ENCODE data around the gene LBP. TPM values are rescaled to one million over a fixed set of nuclear protein-coding genes. Genes with fewer than 3 reads are reported as not detected.
A peak's percentile ranks its signal among the peaks of the same experiment; 100 is the strongest.
"Not testable (repeated sequence)": the region's sequence is repeated elsewhere in the genome, so short reads cannot be mapped to it uniquely, and the experiment has no call there.

The LBP gene
- total RNA-seq, 4 donors from 2014 or later = 0.38 to 6.2 TPM; not detected in 2

DNA sequence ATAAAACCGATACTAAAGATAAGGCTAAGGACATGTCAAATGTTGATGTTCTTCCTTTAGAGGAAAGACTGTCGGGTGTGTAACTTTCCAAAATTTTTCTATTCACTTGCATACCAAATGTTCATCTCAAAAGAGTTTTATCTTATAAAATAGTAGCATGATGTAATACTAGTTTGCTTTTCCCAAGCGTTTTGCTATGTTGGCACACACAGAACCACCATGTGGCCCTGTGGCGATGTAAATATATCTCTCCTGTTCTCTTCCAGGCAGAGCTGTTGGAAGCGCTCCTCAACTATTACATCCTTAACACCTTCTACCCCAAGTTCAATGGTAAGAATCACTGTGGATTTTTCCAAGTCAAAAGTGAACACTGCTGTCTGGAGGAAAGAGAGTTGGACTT is 26.5 kb downstream of the LBP start:
- Histone ChIP-seq H3K36me3 (no peaks in the 10 kb centered on the region), H3K9me3 (no peaks in the 10 kb centered on the region), H3K27me3 (peaks cover 8% of the 10 kb centered on the region), H3K27ac (no peak overlapping the region), H3K4me1 (no peaks in the 10 kb centered on the region), H3K4me3 (no peak overlapping the region)
- WGBS = 59% methylated on average over 5 of the region's 5 CpGs
- TF ChIP-seq EP300 (IDR thresholded peaks at IDR 0.05) = no peak
- TF ChIP-seq POLR2AphosphoS5 (IDR thresholded peaks at IDR 0.05) = no peak
- no peak for DNase-seq (ENCODE audit: low spot score in 2 of 2)

DNA sequence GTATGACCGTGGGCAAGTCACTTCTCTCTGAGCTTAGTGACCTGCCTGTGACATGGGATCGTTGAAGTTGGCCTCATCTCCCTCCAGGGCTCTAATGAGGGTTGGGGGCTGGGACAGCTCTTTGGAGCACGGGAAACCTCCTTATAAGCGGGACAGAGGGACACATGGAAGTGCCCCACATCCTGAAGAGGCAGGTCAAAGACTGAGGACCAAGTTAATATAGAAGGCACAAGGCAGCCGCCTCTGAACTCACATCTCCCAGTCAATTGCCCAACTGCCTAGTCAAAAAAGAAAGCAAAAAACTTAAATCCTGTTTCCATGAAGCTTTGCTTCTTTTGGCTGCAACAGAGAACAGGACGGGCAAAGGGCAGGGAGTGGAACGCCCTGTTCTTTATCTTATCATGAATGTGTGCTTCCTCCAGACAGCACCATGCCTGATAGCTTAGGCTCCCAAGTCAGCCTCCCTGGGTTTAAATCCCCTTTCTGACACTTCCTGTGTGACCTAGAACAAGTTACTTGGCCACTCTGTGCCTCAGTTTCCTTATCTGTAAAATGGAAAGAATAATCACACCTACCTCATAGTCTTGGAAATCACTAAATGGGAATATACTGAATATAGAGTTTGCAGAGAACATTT is 27.1 kb downstream of the LBP start:
- H3K4me1 ChIP-seq = no peaks in the 10 kb centered on the region
- H3K27ac ChIP-seq = no peak overlapping the region
- TF ChIP-seq, protein P1, sequence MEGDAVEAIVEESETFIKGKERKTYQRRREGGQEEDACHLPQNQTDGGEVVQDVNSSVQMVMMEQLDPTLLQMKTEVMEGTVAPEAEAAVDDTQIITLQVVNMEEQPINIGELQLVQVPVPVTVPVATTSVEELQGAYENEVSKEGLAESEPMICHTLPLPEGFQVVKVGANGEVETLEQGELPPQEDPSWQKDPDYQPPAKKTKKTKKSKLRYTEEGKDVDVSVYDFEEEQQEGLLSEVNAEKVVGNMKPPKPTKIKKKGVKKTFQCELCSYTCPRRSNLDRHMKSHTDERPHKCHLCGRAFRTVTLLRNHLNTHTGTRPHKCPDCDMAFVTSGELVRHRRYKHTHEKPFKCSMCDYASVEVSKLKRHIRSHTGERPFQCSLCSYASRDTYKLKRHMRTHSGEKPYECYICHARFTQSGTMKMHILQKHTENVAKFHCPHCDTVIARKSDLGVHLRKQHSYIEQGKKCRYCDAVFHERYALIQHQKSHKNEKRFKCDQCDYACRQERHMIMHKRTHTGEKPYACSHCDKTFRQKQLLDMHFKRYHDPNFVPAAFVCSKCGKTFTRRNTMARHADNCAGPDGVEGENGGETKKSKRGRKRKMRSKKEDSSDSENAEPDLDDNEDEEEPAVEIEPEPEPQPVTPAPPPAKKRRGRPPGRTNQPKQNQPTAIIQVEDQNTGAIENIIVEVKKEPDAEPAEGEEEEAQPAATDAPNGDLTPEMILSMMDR (IDR thresholded peaks at IDR 0.05) = no peak
- no peaks in the 10 kb centered on the region for H3K36me3 ChIP-seq
- DNase-seq (ENCODE audit: low spot score in 2 of 2) = peak in 1 of 2 donors; percentile 65
- WGBS = 52% methylated on average over 7 of the region's 7 CpGs
- H3K9me3 ChIP-seq = no peaks in the 10 kb centered on the region
- no peak overlapping the region for H3K4me3 ChIP-seq
- H3K27me3 ChIP-seq = peaks cover 8% of the 10 kb centered on the region

DNA sequence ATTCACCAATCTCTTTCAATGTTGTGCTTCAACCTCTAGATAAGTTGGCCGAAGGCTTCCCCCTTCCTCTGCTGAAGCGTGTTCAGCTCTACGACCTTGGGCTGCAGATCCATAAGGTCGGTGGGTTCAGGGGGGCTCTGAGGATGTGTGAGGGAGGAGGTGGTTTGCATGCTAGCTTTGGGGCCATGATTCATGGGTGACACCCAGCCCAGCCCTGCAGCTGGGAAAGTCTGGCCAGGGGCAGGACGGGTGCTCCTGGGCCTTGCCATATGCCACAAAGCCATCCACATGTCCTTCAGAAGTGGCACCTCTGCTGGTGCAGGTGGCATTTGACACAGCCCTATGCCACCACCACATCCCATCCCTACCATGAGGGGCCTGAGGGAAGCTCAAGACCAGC is 27.6 kb downstream of the LBP start:
- no peaks in the 10 kb centered on the region for H3K9me3 ChIP-seq
- peaks cover 8% of the 10 kb centered on the region for H3K27me3 ChIP-seq
- peak in 1 of 2 donors; percentile 45 for DNase-seq (ENCODE audit: low spot score in 2 of 2)
- H3K36me3 ChIP-seq = no peaks in the 10 kb centered on the region
- no peak overlapping the region for H3K4me3 ChIP-seq
- H3K4me1 ChIP-seq = no peaks in the 10 kb centered on the region
- no peak for TF ChIP-seq POLR2AphosphoS5 (IDR thresholded peaks at IDR 0.05)
- TF ChIP-seq, protein P1 (IDR thresholded peaks at IDR 0.05) = no peak
- no peak for TF ChIP-seq EP300 (IDR thresholded peaks at IDR 0.05)
- 85% methylated on average over 5 of the region's 5 CpGs for WGBS
- no peak overlapping the region for H3K27ac ChIP-seq

DNA sequence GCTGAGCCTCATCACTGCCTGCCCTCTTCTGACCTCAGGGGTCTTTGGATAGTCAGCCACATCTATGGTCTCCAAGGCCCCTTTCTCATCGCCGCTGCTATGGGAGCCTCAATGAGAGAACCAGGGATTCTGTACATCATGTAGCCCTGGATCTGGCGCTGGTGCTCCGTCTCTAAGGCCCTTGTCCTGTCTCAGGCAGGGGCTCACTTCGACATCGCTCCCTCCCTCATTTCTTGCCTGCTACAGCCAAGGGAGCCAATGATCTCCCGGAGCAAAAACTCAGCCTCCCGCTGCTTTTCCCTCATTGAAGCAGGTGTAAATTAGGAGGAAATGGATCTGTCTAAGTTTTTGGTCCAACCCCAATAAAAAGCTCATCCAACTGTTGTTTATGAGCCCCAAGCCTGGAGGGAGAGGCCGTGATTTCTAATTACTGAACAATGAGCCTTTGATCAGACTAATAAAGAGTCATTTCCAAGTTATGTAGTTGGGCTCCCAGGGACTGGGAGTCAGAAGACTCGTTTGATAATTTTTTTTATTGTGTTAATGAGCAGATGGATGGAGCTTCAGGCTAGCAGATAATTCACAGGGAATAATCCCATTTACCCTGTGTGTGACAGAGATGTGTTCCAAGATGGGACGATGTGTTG is 30.9 kb downstream of the LBP start:
- Histone ChIP-seq H3K27ac (no peak overlapping the region), H3K27me3 (peaks cover 6% of the 10 kb centered on the region), H3K36me3 (no peaks in the 10 kb centered on the region), H3K9me3 (no peaks in the 10 kb centered on the region), H3K4me1 (no peaks in the 10 kb centered on the region), H3K4me3 (no peak overlapping the region)
- peak in 1 of 2 donors; percentile 63 for DNase-seq (ENCODE audit: low spot score in 2 of 2)
- TF ChIP-seq EP300 (IDR thresholded peaks at IDR 0.05) (no peak), POLR2A (IDR thresholded peaks at IDR 0.05) (no peak), POLR2AphosphoS5 (IDR thresholded peaks at IDR 0.05) (no peak)
- TF ChIP-seq, protein P1 (IDR thresholded peaks at IDR 0.05) = no peak
- 70% methylated on average over 11 of the region's 11 CpGs for WGBS

DNA sequence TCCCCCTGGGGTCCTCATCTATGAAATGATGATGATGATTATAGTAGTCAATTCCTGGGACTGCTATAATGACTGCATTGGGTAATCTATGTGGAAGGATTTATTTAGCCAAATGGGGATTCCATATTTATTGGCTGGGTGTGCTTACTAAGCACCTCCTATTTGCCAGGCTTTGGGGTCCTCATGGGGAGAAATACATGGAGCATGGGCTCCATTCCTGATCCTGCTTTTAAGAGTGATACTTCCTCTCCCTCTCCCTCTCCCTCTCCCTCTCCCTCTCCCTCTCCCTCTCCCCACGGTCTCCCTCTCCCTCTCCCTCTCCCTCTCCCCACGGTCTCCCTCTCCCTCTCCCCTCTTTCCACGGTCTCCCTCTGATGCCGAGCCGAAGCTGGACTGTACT is 31.6 kb downstream of the LBP start:
- not testable (repeated sequence) for DNase-seq (ENCODE audit: low spot score in 2 of 2); H3K9me3 ChIP-seq; H3K27ac ChIP-seq; H3K4me3 ChIP-seq; H3K4me1 ChIP-seq; H3K27me3 ChIP-seq; H3K36me3 ChIP-seq
- WGBS = 77% methylated on average over 5 of the region's 5 CpGs

DNA sequence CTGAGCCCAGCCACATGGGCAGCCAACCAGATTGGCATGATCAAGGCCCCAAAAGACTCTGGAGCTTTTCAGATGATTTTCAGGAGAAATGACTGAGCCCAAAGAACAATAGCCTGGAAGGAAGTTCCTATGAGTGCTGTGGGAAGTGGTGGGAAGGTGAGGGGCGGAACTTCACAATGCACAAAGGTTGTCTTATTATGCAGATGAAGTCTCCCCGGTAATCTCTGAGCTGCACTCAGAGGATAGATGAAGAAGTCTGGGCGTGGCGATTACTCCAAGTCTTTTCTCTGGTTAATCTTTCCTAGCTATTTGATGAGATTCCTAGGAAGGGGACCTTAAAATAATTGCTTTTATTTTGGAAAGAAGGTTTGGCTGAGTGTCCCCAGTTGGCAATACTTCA is 36.9 kb downstream of the LBP start:
- H3K4me3 ChIP-seq = no peak overlapping the region
- no peak overlapping the region for H3K27ac ChIP-seq
- H3K27me3 ChIP-seq = peaks cover 6% of the 10 kb centered on the region
- H3K9me3 ChIP-seq = no peaks in the 10 kb centered on the region
- no peaks in the 10 kb centered on the region for H3K4me1 ChIP-seq
- WGBS = 86% methylated on average over 4 of the region's 4 CpGs
- DNase-seq (ENCODE audit: low spot score in 2 of 2) = no peak
- H3K36me3 ChIP-seq = no peaks in the 10 kb centered on the region
- TF ChIP-seq POLR2AphosphoS5 (IDR thresholded peaks at IDR 0.05) (no peak), EP300 (IDR thresholded peaks at IDR 0.05) (no peak), POLR2A (IDR thresholded peaks at IDR 0.05) (no peak)
- TF ChIP-seq, protein P1 (IDR thresholded peaks at IDR 0.05) = no peak
